Mucosa of gallbladder (tissue), 1 donor: ENCODE data around the gene SLC35F3. TPM values are rescaled to one million over a fixed set of nuclear protein-coding genes. Genes with fewer than 3 reads are reported as not detected.
"Not testable (repeated sequence)": the region's sequence is repeated elsewhere in the genome, so short reads cannot be mapped to it uniquely, and the experiment has no call there.

ENCODE experiments used
- DNase-seq: peaks from one replicate; pipeline ENCODE4 v3.0.0-alpha.2; 2020; ENCODE audit warnings: low spot score
- total RNA-seq: library from RNA; stranded (reverse); gene quantifications from one replicate; pipeline ENCODE4 v1.2.1, GENCODE V29; 2021
- donor health status: DM: no; HTN: no; CAD: no.

The SLC35F3 gene
- total RNA-seq, 1 donor from 2014 or later, result 0.12 TPM

DNA sequence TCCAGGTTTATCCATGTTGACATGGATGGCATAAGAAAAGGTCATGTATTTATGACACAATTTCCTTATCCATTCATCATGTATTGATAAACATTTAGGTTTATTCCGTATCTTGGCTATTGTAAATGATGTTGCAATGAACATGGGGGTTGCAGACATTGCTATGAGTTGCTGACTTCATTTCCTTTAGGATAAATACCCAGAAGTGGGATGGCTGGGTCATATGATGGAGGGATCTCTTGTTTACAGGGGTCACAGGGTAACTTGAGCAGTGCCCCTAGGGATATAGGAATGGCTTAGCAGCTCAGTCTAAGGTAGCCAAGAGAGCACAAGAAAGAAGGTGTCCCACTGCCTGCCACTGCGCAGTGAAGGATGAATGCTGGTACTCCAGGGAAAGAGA is 239.2 kb downstream of the SLC35F3 start:
- no peak for DNase-seq

DNA sequence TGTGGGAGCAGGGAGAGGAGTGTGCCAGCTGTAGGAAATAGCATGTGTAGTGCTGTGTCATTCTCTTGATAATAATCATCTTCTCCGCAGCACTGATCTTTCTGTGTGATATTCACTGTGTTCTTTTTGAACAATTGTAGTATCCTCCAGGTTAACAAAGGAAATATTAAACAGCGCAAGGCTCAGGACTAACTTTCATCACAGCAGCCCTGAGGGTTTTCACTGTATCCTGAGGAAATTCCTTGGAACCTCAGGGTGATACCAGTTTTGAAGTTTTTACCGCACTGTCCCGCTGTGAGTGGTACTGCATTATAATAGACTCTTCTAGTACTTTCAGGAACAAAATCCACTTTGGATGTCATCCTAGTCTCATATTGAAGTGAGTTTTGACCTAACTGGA is 240.4 kb downstream of the SLC35F3 start:
- DNase-seq, result no peak

DNA sequence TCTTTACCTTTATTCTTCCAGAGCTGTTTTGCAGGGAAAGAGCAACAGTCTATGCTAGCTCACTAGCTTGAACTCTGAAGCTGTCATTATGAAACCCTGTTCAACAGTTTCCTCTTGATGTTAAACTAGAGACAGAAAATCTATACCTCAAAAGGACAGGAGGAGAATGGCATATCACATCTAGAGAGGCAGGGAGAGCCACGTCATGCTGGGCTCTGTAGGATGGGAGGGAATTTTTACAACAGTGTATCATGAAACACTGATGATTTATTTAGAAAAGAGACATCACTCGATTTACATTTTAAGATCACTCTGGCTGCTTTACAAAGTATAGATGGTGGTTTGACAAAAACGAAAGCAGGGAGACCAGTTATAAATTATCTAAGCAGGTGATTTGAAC is 243.9 kb downstream of the SLC35F3 start:
- no peak for DNase-seq

DNA sequence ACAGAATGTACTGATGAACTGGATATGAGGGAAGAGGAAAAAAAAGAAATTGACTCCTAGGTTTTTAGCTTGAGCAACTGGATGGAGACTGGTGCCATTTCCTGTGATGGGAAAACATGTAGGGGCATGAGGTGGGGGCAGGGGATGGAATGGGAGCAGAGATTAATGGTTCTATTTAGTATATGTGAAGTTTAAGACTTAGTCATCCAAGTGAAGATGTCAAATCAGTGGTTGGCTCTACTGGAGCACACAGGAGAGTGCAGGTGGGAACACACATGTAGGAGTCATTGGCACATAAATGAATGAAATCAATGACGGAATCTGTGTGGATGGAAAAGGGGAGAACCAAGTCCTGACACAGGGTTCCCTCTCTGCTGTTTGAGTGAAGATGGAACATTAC is 244.3 kb downstream of the SLC35F3 start:
- DNase-seq, result no peak

DNA sequence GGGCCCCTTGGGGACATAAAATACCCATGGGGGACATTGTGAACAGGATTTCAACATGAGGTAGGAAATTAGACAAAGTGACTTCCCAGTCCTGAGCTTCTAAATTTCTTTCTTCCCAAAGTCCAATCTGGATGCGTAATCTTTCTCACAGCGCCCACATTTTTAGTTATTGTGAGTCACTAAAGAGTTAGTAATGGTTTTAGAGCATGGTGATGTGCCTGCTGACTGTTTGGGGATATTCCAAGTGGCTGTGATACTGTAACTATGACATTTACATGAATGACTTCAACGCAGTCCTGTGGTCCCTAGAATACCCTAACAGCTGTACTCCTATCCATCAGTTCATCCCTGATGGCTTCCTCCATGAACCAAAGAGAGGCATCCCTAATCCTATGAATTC is 244.7 kb downstream of the SLC35F3 start:
- DNase-seq, result no peak

DNA sequence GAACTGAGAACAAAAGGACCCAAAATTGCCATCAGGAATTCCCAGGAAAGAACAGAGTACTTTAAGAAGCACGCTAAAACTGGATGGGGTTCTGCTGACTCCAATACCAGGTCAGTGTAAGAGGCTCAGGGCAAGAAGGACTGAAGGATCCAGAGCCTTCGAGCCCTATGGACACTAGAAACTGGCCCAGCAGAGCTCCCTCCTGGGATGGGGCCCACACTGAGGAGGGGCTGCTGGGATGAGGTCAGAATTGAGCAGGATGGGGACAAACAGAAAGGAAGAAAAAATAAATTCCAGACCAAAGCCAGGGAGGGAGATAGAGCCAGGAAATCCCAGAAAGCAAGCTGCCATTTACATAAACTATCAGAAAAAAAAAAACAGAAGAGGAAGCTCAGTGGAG is 246.4 kb downstream of the SLC35F3 start:
- no peak for DNase-seq

DNA sequence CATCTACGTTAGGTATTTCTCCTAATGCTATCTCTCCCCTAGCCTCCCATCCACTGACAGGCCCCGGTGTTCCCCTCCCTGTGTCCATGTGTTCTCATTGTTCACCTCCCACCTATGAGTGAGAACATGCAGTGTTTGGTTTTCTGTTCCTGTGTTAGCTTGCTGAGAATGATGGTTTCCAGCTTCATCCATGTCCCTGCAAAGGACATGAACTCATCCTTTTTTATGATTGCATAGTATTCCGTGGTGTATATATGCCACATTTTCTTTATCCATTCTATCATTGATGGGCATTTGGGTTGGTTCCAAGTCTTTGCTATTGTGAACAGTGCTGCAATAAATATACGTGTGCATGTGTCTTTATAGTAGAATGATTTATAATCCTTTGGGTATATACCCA is 247.9 kb downstream of the SLC35F3 start:
- not testable (repeated sequence) for DNase-seq

DNA sequence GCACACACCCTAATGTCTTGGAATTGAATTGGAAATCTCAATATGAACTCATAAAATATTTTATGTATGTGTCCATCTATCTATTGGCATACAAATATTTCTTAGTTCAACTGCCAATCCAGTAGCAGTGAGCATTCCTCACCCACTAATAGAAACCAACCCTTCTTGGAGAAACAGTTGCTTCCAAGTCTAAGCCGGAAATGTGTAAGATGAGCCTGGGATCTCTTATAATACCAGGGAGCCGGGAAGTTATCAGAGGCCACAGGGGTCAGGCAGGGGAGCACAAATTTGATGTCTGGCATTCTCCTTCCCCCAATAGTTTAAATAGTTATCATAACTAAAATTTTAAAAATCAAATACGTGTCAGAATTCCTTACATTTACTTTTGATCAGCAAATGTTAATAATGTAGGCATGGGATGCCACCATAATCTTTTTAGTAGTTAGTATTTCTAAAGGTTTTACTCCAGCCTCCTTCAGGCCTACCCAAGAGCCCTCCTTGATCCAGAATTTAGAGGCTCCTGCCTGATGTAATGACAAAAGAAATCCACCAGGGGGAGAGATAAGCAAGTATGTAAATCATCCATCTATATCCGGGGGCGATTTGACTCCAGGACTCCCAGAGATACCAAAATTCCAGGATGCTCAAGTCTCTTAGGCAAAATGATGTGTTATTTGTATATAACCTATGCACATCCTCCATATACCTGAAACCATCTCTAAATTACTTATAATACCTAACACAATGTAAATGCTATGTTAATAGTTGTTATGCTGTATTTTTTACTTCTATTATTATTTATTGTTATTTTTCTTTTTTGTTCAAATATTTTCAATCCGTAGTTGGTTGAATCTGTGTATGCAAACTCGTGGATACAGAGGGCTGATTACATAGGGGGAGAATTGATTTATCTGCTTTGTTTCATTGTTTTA is 250.1 kb downstream of the SLC35F3 start:
- DNase-seq, result peak; percentile 23

DNA sequence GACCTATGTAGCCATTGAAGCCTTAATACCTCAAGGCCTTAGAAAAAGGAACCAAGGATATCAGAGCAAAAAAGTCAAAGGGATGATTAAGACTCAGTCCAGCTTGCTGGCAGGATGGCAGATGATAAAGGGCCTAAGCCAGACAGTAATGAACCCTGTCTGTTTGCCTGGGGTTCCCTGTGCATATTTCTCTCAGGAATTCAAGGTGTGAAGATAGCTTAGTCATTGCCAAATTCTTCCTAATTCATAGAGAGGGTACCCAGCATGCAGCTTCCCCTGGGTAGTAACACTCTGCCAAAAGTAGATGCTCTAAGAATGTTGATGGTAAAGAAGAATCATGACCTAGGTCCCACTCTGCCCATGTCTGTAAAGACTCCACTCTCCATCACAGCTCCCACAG is 258.2 kb downstream of the SLC35F3 start:
- no peak for DNase-seq

DNA sequence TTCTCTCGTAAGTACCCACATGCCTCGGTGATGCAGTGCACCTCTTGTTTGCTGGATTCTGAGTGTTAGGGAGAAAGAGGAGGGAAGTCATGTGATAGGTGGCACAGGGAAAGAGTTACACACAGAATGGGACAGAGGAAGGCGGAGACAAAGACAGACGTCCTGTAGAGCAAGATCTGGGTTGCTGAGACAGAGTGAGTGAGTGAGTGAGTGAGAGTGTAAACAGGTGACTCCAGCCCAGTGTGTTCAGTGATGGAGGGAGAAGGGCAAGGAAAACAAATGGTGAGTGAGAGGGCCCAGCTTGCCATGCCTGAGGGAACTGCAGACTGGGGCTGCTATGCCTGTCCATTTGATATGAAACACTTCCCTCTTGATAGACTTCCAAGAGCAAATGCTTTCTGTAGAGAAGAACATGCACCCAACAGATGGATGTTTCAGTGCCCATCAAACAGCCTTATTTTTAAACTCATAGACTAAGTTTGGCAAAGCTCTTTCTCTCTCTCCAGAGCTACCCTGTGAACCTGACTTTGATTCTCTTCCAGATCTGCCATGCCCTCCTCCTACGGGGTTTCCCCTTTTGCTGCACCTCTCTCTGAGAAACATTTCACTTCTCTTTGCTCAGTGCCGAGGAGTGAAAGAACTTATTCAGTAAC is 258.9 kb downstream of the SLC35F3 start:
- DNase-seq, result no peak

DNA sequence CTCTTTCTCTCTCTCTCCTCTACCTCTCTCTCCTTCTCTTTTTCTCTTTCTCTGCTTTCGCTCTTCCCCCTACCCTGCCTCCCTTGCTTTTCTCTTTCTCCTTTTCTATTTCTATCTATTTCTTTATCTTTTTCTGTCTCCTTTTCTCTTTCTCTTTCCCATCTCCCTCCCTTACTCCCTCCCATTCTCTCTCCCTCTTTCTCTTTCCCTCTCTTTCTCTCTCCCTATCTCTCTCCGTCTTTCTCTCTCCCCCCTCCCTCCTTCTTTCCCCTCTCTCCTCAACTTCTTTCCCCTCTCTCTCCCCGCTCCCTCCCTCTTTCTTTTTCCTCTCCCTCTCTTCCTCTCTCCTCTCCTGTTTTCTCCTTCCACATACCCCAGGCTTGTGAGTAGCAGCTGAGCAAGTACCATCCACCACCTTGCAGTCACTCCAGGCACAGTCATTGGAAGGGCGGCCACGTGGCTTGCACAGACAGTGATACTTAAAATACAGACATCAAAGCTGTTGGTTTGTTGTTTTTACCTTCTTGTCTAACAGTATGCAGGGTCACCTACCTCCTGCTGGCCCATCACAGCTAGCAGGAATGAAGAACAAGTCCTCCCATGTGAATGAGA is 259.7 kb downstream of the SLC35F3 start:
- no peak for DNase-seq

DNA sequence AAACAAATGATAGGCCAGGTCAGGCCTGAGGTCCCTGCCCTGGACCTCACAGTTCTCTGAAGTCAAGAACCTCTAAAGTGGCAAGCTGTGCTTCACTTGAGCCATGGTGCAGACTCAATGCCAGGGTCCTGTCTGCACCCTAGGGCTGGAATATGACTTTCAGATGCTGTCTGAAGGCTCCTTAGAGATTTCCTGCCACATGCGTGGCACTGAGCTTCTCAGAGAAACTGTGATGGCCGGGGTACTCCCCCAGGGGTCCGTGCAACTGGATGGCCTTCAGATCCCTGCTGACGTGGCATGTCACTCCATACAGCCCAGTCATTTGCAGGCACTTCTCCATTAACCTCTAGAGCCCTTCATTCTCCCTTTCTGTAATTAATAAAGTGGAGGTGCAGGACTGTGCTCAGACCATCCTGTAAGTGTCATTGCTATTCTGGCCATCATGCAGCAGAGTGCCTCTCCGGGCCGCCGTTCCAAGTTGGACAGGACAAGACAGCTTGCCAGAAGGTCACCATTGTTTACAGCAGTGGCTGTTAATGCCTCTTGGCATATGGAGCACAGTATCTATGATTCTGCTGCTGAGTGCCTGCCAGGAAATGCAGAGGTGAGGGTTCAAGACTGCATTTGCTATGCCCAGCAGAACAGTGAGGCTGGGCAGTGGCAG is 263.7 kb downstream of the SLC35F3 start:
- no peak for DNase-seq

DNA sequence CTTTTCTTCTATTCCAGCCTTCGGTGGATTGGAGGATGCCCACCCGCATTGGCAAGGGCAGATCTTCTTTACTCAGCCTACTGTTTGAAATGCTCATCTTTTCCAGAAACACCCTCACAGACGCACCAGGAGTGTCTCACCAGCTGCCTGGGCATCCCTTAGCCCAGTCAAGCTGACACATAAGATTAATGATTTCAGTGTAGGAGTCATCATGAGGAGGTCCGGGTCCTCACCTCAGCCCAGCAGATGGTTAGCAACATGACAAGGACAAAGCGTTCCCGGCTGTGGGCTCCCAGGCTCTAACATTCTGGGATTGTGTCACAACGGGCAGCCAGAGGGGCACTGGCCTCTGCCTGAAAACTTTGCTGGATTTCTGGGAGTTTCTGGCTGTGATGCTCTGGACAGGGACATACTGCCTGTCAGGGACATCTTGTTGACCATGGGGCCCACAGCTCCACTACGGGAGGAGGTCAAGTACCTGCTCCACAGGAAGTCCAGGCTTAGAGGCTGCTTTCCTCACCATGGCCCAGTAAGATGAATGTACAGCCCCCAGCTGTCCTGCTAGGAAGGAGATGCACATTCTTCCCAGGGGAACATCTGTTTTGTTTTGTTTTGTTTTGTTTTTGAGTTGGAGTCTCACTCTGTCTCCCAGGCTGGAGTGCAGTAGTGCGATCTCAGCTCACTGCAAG is 264.8 kb downstream of the SLC35F3 start:
- DNase-seq, result no peak

DNA sequence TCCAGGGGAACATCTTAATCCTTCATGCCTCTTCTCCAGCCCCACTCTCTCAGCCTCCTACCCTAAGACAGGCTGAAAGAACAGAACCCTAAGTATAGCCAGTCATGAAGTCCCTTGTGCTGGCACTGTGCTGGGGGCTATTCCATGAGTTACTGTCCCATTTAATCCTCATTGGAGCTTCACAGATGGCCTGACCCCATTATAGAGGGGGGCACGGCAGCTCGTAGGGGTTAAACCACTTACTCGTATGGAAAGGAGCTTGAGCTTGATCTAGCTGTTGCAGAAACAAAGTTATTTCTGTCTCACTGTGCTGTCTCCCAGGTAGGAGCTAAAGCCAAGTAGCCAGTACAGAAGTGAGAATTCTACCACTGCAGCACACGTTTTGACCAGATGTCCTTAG is 265.6 kb downstream of the SLC35F3 start:
- no peak for DNase-seq

DNA sequence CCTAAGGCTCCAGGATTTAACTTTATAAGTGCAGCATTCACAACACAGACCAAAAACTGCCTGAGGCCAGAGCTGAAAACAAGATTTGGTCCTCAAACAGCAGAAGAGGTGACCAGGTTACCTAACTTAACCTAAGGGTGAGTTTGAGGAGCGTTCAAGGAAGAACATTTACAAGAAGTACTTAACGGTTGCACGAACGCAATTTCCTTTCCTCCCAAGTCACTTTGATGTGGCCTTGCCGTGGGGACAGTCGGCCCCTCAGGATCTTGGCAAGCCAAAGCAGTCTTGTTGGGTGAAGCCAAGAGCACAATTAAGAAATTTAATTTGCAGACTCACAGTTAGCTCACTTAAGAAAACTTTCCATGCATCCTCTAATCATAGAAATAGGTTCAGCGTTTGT is 266.1 kb downstream of the SLC35F3 start:
- no peak for DNase-seq

DNA sequence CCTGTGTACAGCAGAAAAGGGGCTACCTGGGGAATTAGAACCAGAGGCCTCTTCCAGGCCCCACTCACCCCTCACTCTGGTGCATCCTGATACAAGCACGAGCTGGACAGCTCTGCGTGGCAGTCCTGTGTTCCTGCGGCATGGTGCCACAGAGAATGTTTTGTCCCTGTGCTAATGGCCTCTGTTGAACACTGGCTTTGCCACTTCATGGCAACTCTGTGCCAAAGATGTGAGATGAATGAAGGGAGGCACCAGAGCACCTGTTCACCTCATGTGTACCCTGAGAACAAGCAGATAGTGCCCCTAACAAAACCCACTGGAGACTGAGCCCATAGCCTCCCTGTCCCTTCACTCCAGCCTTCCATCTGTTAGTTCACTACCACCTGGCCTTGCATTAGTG is 269.5 kb downstream of the SLC35F3 start:
- DNase-seq, result no peak

DNA sequence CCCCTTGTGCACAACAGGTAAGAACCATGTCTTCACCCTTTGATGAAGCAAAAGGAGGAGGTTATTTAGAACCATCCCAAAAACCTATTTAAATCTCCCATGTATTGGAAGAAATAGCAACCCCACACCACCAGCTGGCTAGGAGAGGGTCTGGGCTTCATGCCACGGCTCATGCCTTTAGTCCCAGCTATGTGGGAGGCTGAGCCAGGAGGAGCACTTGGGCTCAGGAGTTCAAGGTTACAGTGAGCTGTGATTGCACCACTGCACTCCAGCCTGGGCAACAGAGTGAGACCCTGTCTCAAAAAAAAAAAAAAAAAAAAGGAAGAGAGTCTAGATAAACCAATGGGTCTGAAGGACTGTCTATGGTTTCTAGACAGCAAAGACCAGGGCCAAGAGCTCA is 270.9 kb downstream of the SLC35F3 start:
- no peak for DNase-seq

DNA sequence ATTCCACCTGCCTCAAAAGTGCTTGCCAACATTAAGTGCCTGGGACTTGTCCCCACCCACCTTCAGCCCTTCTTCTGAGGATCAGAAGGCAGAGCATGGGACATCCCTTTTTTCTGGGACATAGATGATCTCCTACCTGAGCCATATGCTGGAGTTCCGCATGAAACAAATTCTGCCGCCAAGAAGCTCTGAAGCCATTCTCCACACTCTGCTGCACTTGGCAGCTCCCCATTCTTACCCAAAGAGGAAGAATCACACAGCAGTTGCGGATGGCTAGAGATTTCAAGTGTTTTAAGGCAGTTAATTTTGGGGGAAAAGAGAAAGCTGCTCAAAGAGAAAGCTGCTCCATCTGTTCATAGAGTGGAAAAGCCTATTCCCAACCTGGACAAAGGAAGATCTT is 271.5 kb downstream of the SLC35F3 start:
- no peak for DNase-seq

DNA sequence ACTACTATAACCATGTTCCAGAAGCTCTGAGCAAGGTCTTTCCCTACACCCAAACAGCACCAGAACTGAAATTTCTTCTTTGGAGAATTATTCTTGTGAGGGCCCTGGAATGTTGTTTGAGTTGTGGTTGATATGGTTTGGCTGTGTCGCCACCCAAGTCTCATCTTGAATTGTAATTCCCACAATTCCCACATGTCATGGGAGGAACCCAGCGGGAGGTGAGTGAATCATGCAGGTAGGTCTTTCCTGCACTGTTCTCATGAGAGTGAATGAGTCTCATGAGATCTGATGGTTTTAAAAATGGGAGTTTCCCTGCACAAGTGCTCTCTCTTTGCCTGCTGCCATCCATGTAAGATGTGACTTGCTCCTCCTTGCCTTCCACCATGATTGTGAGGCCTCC is 272.4 kb downstream of the SLC35F3 start:
- DNase-seq, result not testable (repeated sequence)

DNA sequence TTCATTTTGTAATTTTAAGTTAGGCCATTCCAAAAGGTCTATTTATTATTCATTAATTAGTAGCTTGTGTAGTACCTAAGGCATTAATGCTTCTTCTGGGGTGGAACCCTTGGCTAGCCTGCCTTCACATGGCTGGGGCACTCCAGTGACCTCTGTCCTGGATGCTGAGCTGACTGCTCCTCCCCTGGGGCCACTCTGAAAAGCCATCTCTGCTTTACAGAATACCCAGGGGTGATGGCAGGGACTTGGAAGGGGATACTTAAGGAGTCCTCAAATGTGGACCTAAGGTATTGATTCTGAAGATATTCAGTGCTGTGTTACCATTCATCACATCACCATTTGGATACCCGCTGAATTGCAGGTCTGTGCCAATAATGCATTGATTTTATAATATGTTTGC is 281.0 kb downstream of the SLC35F3 start:
- no peak for DNase-seq

DNA sequence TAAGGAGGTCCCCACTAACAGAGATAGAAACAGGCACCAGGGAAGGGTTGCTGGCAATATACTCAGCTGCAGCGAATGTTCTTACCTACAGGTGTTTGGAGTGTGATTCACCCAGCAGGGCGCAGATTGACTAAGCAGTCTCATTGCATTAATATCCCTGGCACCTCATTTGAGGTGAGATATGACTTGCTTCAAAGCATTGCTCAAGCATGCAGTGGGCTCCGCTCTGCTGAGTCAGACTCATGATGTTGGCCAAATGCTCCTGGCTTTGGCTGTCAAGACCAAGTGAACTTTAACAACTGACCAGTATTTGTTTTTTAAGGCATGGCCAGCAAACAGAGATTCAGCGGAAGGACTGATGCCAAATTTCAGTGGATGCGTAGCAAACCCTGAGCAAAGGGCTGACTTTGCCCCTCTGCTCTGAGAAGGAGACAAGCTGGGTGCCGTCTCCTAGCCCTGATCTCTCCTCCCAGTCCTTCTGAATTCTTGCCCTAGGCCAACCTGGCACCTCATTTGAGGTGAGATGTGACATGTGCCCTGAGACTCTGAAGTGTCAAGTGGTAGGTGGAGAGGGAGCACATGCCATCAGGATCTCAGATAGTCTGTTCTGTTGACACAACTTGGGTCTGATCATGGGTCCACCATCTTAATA is 281.7 kb downstream of the SLC35F3 start:
- DNase-seq, result no peak
